IMR-90 (cell line): ENCODE results near the gene CEBPZ. TPM values are rescaled to one million over a fixed set of nuclear protein-coding genes. Genes with fewer than 3 reads are reported as not detected.

ENCODE experiments used
- ATAC-seq: fragments of 200-7000 bp; cut with Tn5 transposase; 2 replicates; pipeline ENCODE4 v1.9.1; 2020; ENCODE audit warnings: low read depth, mild to moderate bottlenecking, moderate library complexity
- BruUV-seq: library from RNA; stranded (reverse); fragments of 400-500 nt; replicated peaks from 2 replicates; lab custom pipeline; 2021; lab: Mats Ljungman, UMichigan
- CTCF ChIA-PET: fragments of 300-600 bp; formaldehyde crosslinking; extraction: SDS; loops from one replicate; lab custom pipeline; 2021; ENCODE audit warnings: antibody characterized with exemption; lab: Yijun Ruan, JAX
- POLR2A ChIA-PET: fragments of 300-600 bp; sonication (Branson Sonifier 250); formaldehyde crosslinking; loops from one replicate; lab custom pipeline; 2022; ENCODE audit warnings: antibody characterized with exemption; ENCODE audit not compliant: unreplicated experiment; lab: Charles Lee
- DNase-seq: peaks from one replicate; pipeline ENCODE4 v3.0.0; 2013
- H2AFZ ChIP-seq: replicated peaks from 2 replicates; pipeline ENCODE3; 2013; ENCODE audit warnings: low read length, mild to moderate bottlenecking; ENCODE audit not compliant: poor library complexity
- H2AK5ac ChIP-seq: 2 replicates; pipeline ENCODE4 v1.6.1; 2013; ENCODE audit warnings: low read depth, low read length, inconsistent platforms
- H2AK9ac ChIP-seq: replicated peaks from 2 replicates; pipeline ENCODE3; 2013; ENCODE audit warnings: mild to moderate bottlenecking, low read depth, low read length, moderate library complexity; ENCODE audit not compliant: poor library complexity
- H2BK120ac ChIP-seq: 2 replicates; pipeline ENCODE4 v1.6.1; 2013; ENCODE audit warnings: low read depth, low read length, inconsistent platforms
- H2BK15ac ChIP-seq: 3 replicates; pipeline ENCODE4 v1.6.1; 2013; ENCODE audit warnings: low read depth, low read length, inconsistent platforms
- H2BK20ac ChIP-seq: 2 replicates; pipeline ENCODE4 v1.6.1; 2013; ENCODE audit warnings: low read depth, mild to moderate bottlenecking, inconsistent platforms, low read length, moderate library complexity
- H2BK5ac ChIP-seq: 2 replicates; pipeline ENCODE4 v1.6.1; 2013; ENCODE audit warnings: mild to moderate bottlenecking, low read depth, low read length, inconsistent platforms; ENCODE audit not compliant: poor library complexity, severe bottlenecking
- H3K14ac ChIP-seq: replicated peaks from 2 replicates; pipeline ENCODE4 v1.6.1; 2013; ENCODE audit warnings: low read depth, low read length, inconsistent platforms
- H3K18ac ChIP-seq: 2 replicates; pipeline ENCODE4 v1.6.1; 2013; ENCODE audit warnings: low read depth, low read length, control low read depth
- H3K23ac ChIP-seq: 2 replicates; pipeline ENCODE4 v1.6.1; 2013; ENCODE audit warnings: low read depth, low read length, inconsistent platforms
- H3K27ac ChIP-seq: 2 replicates; pipeline ENCODE4 v1.5.1; 2013; ENCODE audit warnings: mild to moderate bottlenecking, control low read depth, low read length; ENCODE audit not compliant: insufficient read depth
- H3K27me3 ChIP-seq: 2 replicates; pipeline ENCODE4 v1.6.1; 2013; ENCODE audit warnings: low read length; ENCODE audit not compliant: control insufficient read depth, insufficient read depth
- H3K36me3 ChIP-seq: 2 replicates; pipeline ENCODE4 v1.6.1; 2013; ENCODE audit warnings: low read length, mixed read lengths; ENCODE audit not compliant: control insufficient read depth, insufficient read depth
- H3K4ac ChIP-seq: 2 replicates; pipeline ENCODE4 v1.6.1; 2013; ENCODE audit warnings: low read depth, low read length, inconsistent platforms
- H3K4me1 ChIP-seq: 2 replicates; pipeline ENCODE4 v1.6.1; 2013; ENCODE audit warnings: low read length, mixed read lengths; ENCODE audit not compliant: control insufficient read depth, insufficient read depth
- H3K4me2 ChIP-seq: 2 replicates; pipeline ENCODE4 v1.6.1; 2013; ENCODE audit warnings: low read depth, mild to moderate bottlenecking, control low read depth, low read length, moderate library complexity
- H3K4me3 ChIP-seq: 2 replicates; pipeline ENCODE4 v1.5.1; 2013; ENCODE audit warnings: low read depth, mild to moderate bottlenecking, control low read depth, low read length, moderate library complexity; ENCODE audit not compliant: insufficient read depth
- H3K56ac ChIP-seq: 2 replicates; pipeline ENCODE4 v1.6.1; 2013; ENCODE audit warnings: low read length, inconsistent platforms; ENCODE audit not compliant: insufficient read depth; ENCODE audit errors: extremely low read depth
- H3K79me1 ChIP-seq, 2 experiments: 2 replicates each; pipeline ENCODE4 v1.6.1; 2013; ENCODE audit warnings: low read length in 2 of 2, inconsistent platforms in 1 of 2, low read depth in 1 of 2
- H3K9ac ChIP-seq: 2 replicates; pipeline ENCODE4 v1.6.1; 2013; ENCODE audit warnings: low read depth, low read length, control low read depth
- H3K9me1 ChIP-seq: 2 replicates; pipeline ENCODE4 v1.6.1; 2013; ENCODE audit warnings: low read length, inconsistent platforms; ENCODE audit not compliant: insufficient read depth
- H3K9me3 ChIP-seq: 2 replicates; pipeline ENCODE4 v1.6.1; 2013; ENCODE audit warnings: low read length; ENCODE audit not compliant: control insufficient read depth, insufficient read depth
- H4K20me1 ChIP-seq: 2 replicates; pipeline ENCODE4 v1.6.1; 2013; ENCODE audit warnings: low read length, inconsistent platforms; ENCODE audit not compliant: insufficient read depth
- H4K5ac ChIP-seq: 2 replicates; pipeline ENCODE4 v1.6.1; 2013; ENCODE audit warnings: mild to moderate bottlenecking, low read depth, low read length, control low read depth
- H4K8ac ChIP-seq, 2 experiments: 2 replicates each; pipeline ENCODE4 v1.6.1; 2013; ENCODE audit warnings: low read depth in 2 of 2, low read length in 2 of 2, control low read depth in 1 of 2, inconsistent platforms in 1 of 2
- H4K91ac ChIP-seq: 2 replicates; pipeline ENCODE4 v1.6.1; 2013; ENCODE audit warnings: low read depth, low read length, inconsistent platforms; ENCODE audit not compliant: insufficient read depth
- CEBPB ChIP-seq: IDR thresholded peaks from 2 replicates; pipeline ENCODE4 v1.6.1; 2012; ENCODE audit warnings: low read depth, low read length, improper control_type of control experiment
- CHD1 ChIP-seq: IDR thresholded peaks from 2 replicates; pipeline ENCODE4 v1.6.1; 2012; ENCODE audit warnings: low read depth, low read length, improper control_type of control experiment
- CTCF ChIP-seq: conservative IDR thresholded peaks from 2 replicates; pipeline ENCODE4 v1.5.1; 2012; ENCODE audit warnings: mild to moderate bottlenecking, low read depth, low read length, improper control_type of control experiment
- FOS ChIP-seq: fragments of 150-350 bp; IDR thresholded peaks from 2 replicates; pipeline ENCODE4 v1.6.1; 2016; ENCODE audit warnings: low read depth, low read length
- MXI1 ChIP-seq: IDR thresholded peaks from 2 replicates; pipeline ENCODE4 v1.6.1; 2012; ENCODE audit warnings: low read depth, mild to moderate bottlenecking, low read length, moderate library complexity, borderline replicate concordance
- NFE2L2 ChIP-seq: fragments of 150-350 bp; IDR thresholded peaks from 2 replicates; pipeline ENCODE4 v1.6.1; 2016; ENCODE audit warnings: low read depth, mild to moderate bottlenecking, low read length
- POLR2A ChIP-seq: IDR thresholded peaks from 2 replicates; pipeline ENCODE4 v1.6.1; 2012; ENCODE audit warnings: mild to moderate bottlenecking, low read depth, low read length
- RAD21 ChIP-seq: IDR thresholded peaks from 2 replicates; pipeline ENCODE4 v1.6.1; 2012; ENCODE audit warnings: low read length, improper control_type of control experiment
- RCOR1 ChIP-seq: IDR thresholded peaks from 2 replicates; pipeline ENCODE4 v1.6.1; 2012; ENCODE audit warnings: mild to moderate bottlenecking, low read length, improper control_type of control experiment; ENCODE audit not compliant: insufficient replicate concordance
- RFX5 ChIP-seq: IDR thresholded peaks from 2 replicates; pipeline ENCODE4 v1.8.0; 2012; ENCODE audit warnings: low read depth, mild to moderate bottlenecking, low read length, moderate library complexity
- USF2 ChIP-seq: fragments of 150-350 bp; IDR thresholded peaks from 2 replicates; pipeline ENCODE4 v1.6.1; 2017; ENCODE audit warnings: mild to moderate bottlenecking, antibody characterized with exemption, low read length, low read depth
- WGBS, 2 experiments: methylation state at CpG; one replicate each; pipeline versions ENCODE4 v1.1.5 to v1.1.7; 2013; ENCODE audit warnings: missing lambda C conversion rate in 2 of 2; ENCODE audit not compliant: insufficient read length in 1 of 2; ENCODE audit errors: extremely low coverage in 2 of 2; 5-methylcytosine and 5-hydroxymethylcytosine counted together
- dilution Hi-C: fragments of 300-500 bp; cut with HindIII; formaldehyde crosslinking; loops from one replicate; pipeline ENCODE4 v1.14.3; 2018; ENCODE audit warnings: low sequenced_read_pairs; ENCODE audit not compliant: unreplicated experiment
- in situ Hi-C: fragments of 300-500 bp; cut with MboI; formaldehyde crosslinking; loops from 3 replicates; pipeline ENCODE4 v1.14.3; 2019; ENCODE audit warnings: low sequenced_read_pairs, inconsistent platforms, mixed read lengths
- intact Hi-C: fragments of 100-400 bp; cut with micrococcal nuclease; formaldehyde crosslinking; loops from 2 replicates; pipeline ENCODE4 v1.10.0; 2022
- polyA plus RNA-seq, 3 experiments: library from polyadenylated mRNA; depleted of rRNA; stranded (reverse); fragments of >200 nt; gene quantifications; 2 replicates each; pipeline ENCODE4 v1.2.3, GENCODE V29; 2012; ENCODE audit warnings: low replicate concordance in 1 of 3
- total RNA-seq: library from RNA; depleted of rRNA; stranded (reverse); fragments of >200 nt; gene quantifications from 2 replicates; pipeline ENCODE4 v1.2.3, GENCODE V29; 2012

CEBPZ gene
- total and polyA plus RNA-seq, 2 of the 4 experiments (the other 2 are of a cell fraction): 9.4 to 33.3 TPM

- no peak overlapping the region for H4K91ac ChIP-seq
- no peak overlapping the region for H2BK15ac ChIP-seq
- no peak overlapping the region for H4K5ac ChIP-seq
- in situ Hi-C loops (loop anchor here (25.0 kb wide), 1 partner anchor 733 kb away; no protein-coding TSS in a partner anchor), dilution Hi-C loops (no loop called here), intact Hi-C loops (loop anchor here (5.0 kb wide), 1 partner anchor 58 kb away; no protein-coding TSS in a partner anchor)
- no TSS peak for BruUV-seq
- H3K23ac ChIP-seq: no peak overlapping the region
- H2BK5ac ChIP-seq: no peak overlapping the region
- H3K36me3 ChIP-seq: no peaks in the 10 kb centered on the region
- H3K9me1 ChIP-seq: no peaks in the 10 kb centered on the region
- H3K79me1 ChIP-seq: peaks cover 20 to 44% of the 10 kb centered on the region in 2 experiments
- no peak overlapping the region for H3K4me3 ChIP-seq
- no peak overlapping the region for H3K27ac ChIP-seq
- H3K27me3 ChIP-seq: no peaks in the 10 kb centered on the region
- H2AFZ ChIP-seq: no peak overlapping the region
- H3K18ac ChIP-seq: no peak overlapping the region
- no peaks in the 10 kb centered on the region for H3K9me3 ChIP-seq
- peaks cover 5% of the 10 kb centered on the region; the same call in 1 of the 2 replicates for H3K4me1 ChIP-seq
- H2AK9ac ChIP-seq: no peak overlapping the region
- DNase-seq: no peak
- no peak overlapping the region for H3K56ac ChIP-seq
- ATAC-seq: no peak
- ChIA-PET CTCF (no interaction called here), POLR2A (no interaction called here)
- no peak overlapping the region for H3K14ac ChIP-seq
- TF ChIP-seq NFE2L2 (no peak), CTCF (no peak), POLR2A (no peak), RAD21 (no peak), CHD1 (no peak), CEBPB (no peak), USF2 (no peak), RFX5 (no peak), MXI1 (no peak), RCOR1 (no peak), FOS (no peak)
- H3K9ac ChIP-seq: no peak overlapping the region
- 92% methylated on average over 4 of the region's 4 CpGs; no CpG with 5 or more reads in 1 of the 2 experiments for WGBS, 2 experiments
- no peak overlapping the region for H2BK20ac ChIP-seq
- no peak overlapping the region for H3K4me2 ChIP-seq
- H3K4ac ChIP-seq: no peak overlapping the region
- no peak overlapping the region for H4K8ac ChIP-seq
- no peaks in the 10 kb centered on the region for H4K20me1 ChIP-seq
- H2BK120ac ChIP-seq: no peak overlapping the region
- H2AK5ac ChIP-seq: no peak overlapping the region
Observed at GRCh38 chr2:37154785-37155184, 76.6 kb downstream of the CEBPZ start.
